ENCODE results near the gene NDUFB10.

DNA sequence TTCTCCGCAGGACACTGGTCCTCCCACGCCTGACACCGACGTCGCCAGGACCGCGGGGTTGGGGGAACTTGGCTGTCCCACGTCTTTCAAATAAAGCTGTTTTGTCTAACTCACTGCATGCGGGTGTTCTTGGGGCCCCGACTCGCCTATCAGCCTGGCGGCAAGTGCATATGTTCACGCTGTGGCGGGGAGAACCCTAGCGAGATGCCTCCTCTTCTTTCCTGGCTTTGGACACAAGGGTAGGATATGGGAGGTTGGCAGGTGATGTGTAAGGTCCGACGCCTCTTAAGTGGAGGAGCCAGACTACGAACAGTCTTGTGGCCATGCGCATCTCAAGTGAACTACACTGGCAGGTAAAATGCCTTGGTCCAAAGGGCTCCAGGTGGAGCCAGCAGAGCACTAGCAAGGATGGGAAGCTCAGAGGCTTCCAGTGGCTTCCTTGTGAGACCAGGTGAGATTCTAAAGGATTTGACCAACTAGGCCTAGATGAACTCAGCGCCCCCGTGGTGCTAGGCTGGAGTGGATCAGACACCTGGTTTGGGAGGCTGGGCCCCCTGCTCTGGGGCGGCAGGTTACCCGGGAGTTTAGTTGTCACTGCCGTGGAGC is 6.2 kb downstream of the NDUFB10 start:
- TF ChIP-seq, protein P1, sequence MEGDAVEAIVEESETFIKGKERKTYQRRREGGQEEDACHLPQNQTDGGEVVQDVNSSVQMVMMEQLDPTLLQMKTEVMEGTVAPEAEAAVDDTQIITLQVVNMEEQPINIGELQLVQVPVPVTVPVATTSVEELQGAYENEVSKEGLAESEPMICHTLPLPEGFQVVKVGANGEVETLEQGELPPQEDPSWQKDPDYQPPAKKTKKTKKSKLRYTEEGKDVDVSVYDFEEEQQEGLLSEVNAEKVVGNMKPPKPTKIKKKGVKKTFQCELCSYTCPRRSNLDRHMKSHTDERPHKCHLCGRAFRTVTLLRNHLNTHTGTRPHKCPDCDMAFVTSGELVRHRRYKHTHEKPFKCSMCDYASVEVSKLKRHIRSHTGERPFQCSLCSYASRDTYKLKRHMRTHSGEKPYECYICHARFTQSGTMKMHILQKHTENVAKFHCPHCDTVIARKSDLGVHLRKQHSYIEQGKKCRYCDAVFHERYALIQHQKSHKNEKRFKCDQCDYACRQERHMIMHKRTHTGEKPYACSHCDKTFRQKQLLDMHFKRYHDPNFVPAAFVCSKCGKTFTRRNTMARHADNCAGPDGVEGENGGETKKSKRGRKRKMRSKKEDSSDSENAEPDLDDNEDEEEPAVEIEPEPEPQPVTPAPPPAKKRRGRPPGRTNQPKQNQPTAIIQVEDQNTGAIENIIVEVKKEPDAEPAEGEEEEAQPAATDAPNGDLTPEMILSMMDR (IDR thresholded peaks at IDR 0.05): no peak
- TF ChIP-seq POLR2A (IDR thresholded peaks at IDR 0.05): no peak

All from testis (tissue), 2 donors.